NB4 (cell line): ENCODE results near the gene SAFB2.

Experiments used
- DNase-seq: peaks from one replicate; pipeline ENCODE4 v3.0.0; 2010; ENCODE audit warnings: low read depth
- H3K4me3 ChIP-seq: one replicate; pipeline ENCODE4 v1.5.1; 2011; ENCODE audit warnings: mild to moderate bottlenecking, low read depth, low read length, moderate library complexity
- CTCF ChIP-seq: IDR thresholded peaks from one replicate; pipeline ENCODE4 v1.5.1; 2012; ENCODE audit warnings: low read depth, low read length
- MAX ChIP-seq: IDR thresholded peaks from 2 replicates; pipeline ENCODE4 v1.6.1; 2011; ENCODE audit warnings: low read depth, low read length
- MYC ChIP-seq: IDR thresholded peaks from 2 replicates; pipeline ENCODE4 v1.6.1; 2011; ENCODE audit warnings: low read depth, low read length
- POLR2A ChIP-seq: IDR thresholded peaks from 2 replicates; pipeline ENCODE4 v1.6.1; 2011; ENCODE audit warnings: mild to moderate bottlenecking; ENCODE audit not compliant: insufficient read length; ENCODE audit errors: extremely low read depth

Gene SAFB2

GRCh38 chr19:5557691-5558090, 64.9 kb downstream of the SAFB2 start:
- TF ChIP-seq MYC (no peak), MAX (no peak), POLR2A (no peak), CTCF (no peak)
- H3K4me3 ChIP-seq = no peak overlapping the region
- DNase-seq = no peak

- TF ChIP-seq POLR2A (no peak), MAX (no peak), CTCF (no peak), MYC (no peak)
- no peak for DNase-seq
- no peak overlapping the region for H3K4me3 ChIP-seq
Measured at GRCh38 chr19:5554828-5555227, 67.7 kb downstream of the SAFB2 start.

GRCh38 chr19:5553892-5554291, 68.7 kb downstream of the SAFB2 start:
- H3K4me3 ChIP-seq = no peak overlapping the region
- DNase-seq = no peak
- TF ChIP-seq MYC (no peak), CTCF (no peak), POLR2A (no peak), MAX (no peak)

GRCh38 chr19:5547881-5548280, 74.7 kb downstream of the SAFB2 start:
- peak; percentile 61 for DNase-seq
- peak; percentile 70 for TF ChIP-seq CTCF
- TF ChIP-seq MAX = peak; percentile 67
- TF ChIP-seq POLR2A = no peak
- peak; percentile 44; the same call in 1 of the 2 replicates for TF ChIP-seq MYC
- no peak overlapping the region for H3K4me3 ChIP-seq

GRCh38 chr19:5545984-5546383, 76.6 kb downstream of the SAFB2 start:
- TF ChIP-seq MAX (no peak), CTCF (no peak), POLR2A (no peak), MYC (no peak)
- no peak overlapping the region for H3K4me3 ChIP-seq
- no peak for DNase-seq

- TF ChIP-seq CTCF = no peak
- TF ChIP-seq MAX = no peak
- no peak for TF ChIP-seq MYC
- no peak for TF ChIP-seq POLR2A
- DNase-seq = no peak
- H3K4me3 ChIP-seq = no peak overlapping the region
Measured at GRCh38 chr19:5545051-5545450, 77.5 kb downstream of the SAFB2 start.
